ENCODE data around the gene FBF1.

DNA sequence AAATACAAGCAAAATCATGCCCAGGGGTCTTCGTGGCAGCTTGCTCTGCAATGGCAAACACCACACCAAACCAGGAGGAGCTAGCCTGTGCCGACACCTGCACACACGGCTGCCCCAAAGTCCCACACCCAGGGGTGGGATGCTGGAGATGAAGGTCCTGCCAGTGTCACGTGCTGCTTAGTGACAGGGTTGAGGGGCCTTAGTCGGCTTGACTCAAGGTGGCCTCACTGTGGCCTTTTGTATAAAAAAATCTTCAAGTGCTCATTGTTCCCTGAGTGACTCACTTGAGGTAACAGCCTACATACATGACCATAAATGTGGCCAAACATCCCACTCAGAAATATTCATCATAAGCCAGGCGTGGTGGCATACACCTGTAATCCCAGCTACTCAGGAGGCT lies 51.4 kb downstream of the FBF1 start:
- no peak for TF ChIP-seq EZH2 (IDR thresholded peaks at IDR 0.05; ENCODE audit: insufficient read depth, low read length)
- TF ChIP-seq, protein P1, sequence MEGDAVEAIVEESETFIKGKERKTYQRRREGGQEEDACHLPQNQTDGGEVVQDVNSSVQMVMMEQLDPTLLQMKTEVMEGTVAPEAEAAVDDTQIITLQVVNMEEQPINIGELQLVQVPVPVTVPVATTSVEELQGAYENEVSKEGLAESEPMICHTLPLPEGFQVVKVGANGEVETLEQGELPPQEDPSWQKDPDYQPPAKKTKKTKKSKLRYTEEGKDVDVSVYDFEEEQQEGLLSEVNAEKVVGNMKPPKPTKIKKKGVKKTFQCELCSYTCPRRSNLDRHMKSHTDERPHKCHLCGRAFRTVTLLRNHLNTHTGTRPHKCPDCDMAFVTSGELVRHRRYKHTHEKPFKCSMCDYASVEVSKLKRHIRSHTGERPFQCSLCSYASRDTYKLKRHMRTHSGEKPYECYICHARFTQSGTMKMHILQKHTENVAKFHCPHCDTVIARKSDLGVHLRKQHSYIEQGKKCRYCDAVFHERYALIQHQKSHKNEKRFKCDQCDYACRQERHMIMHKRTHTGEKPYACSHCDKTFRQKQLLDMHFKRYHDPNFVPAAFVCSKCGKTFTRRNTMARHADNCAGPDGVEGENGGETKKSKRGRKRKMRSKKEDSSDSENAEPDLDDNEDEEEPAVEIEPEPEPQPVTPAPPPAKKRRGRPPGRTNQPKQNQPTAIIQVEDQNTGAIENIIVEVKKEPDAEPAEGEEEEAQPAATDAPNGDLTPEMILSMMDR (IDR thresholded peaks at IDR 0.05; ENCODE audit: insufficient read depth, low read depth, low read length) = no peak

All from astrocyte (in vitro differentiated cells and primary cell).